GM13977 (cell line): ENCODE results near the gene NGFR.

Experiments used
- DNase-seq: peaks from one replicate; pipeline ENCODE4 v3.0.0; 2012; ENCODE audit warnings: low spot score
- CTCF ChIP-seq: IDR thresholded peaks from 2 replicates; pipeline ENCODE4 v1.5.1; 2012; ENCODE audit warnings: mild to moderate bottlenecking, control low read depth; ENCODE audit not compliant: insufficient read depth; ENCODE audit errors: extremely low read depth, missing control alignments
- in situ Hi-C: fragments of 300-500 bp; cut with MboI; formaldehyde crosslinking; loops from one replicate; pipeline ENCODE4 v1.12.0; 2022; ENCODE audit warnings: low sequenced_read_pairs, low pct_unique_long_range_greater_than_20kb, mixed read lengths, inconsistent platforms; ENCODE audit not compliant: unreplicated experiment

Gene NGFR

GRCh38 chr17:49514071-49514721, 19.1 kb downstream of the NGFR start:
- in situ Hi-C loops: no loop called here
- DNase-seq: no peak
- TF ChIP-seq CTCF: peak; percentile 27

- in situ Hi-C loops: no loop called here
- no peak for TF ChIP-seq CTCF
- DNase-seq: peak; percentile 85
Observed at GRCh38 chr17:49515196-49515770, 20.2 kb downstream of the NGFR start.

GRCh38 chr17:49516180-49516579, 21.1 kb downstream of the NGFR start:
- in situ Hi-C loops: no loop called here
- TF ChIP-seq CTCF: no peak
- DNase-seq: no peak

GRCh38 chr17:49518346-49519078, 23.4 kb downstream of the NGFR start:
- in situ Hi-C loops: no loop called here
- DNase-seq: no peak
- TF ChIP-seq CTCF: no peak

GRCh38 chr17:49519781-49520180, 24.7 kb downstream of the NGFR start:
- DNase-seq: no peak
- in situ Hi-C loops: no loop called here
- no peak for TF ChIP-seq CTCF

GRCh38 chr17:49520386-49521087, 25.4 kb downstream of the NGFR start:
- no peak for DNase-seq
- in situ Hi-C loops: no loop called here
- no peak for TF ChIP-seq CTCF
